ENCODE results near the gene LARP4B.
A peak's percentile ranks its signal among the peaks of the same experiment; 100 is the strongest.
"Not testable (repeated sequence)": the region's sequence is repeated elsewhere in the genome, so short reads cannot be mapped to it uniquely, and the experiment has no call there.

Gene LARP4B

GRCh38 chr10:943334-944033 is 12.0 kb upstream of the LARP4B start:
- in situ Hi-C loops (cut with HindIII; ENCODE audit: low sequenced_read_pairs), result no loop called here
- TF ChIP-seq CTCF (IDR thresholded peaks at IDR 0.05; ENCODE audit: low read depth, low read length, missing control alignments), result no peak
- H3K4me3 ChIP-seq (ENCODE audit: low read depth, low read length), result no peak overlapping the region
- DNase-seq (ENCODE audit: low read depth), result no peak

- in situ Hi-C loops (cut with HindIII; ENCODE audit: low sequenced_read_pairs), result no loop called here
- no peak for TF ChIP-seq CTCF (IDR thresholded peaks at IDR 0.05; ENCODE audit: low read depth, low read length, missing control alignments)
- H3K4me3 ChIP-seq (ENCODE audit: low read depth, low read length), result no peak overlapping the region
- no peak for DNase-seq (ENCODE audit: low read depth)
Measured at GRCh38 chr10:938941-939678, 7.6 kb upstream of the LARP4B start.

- H3K4me3 ChIP-seq (ENCODE audit: low read depth, low read length), result no peak overlapping the region
- in situ Hi-C loops (cut with HindIII; ENCODE audit: low sequenced_read_pairs), result no loop called here
- no peak for TF ChIP-seq CTCF (IDR thresholded peaks at IDR 0.05; ENCODE audit: low read depth, low read length, missing control alignments)
- DNase-seq (ENCODE audit: low read depth), result no peak
Measured at GRCh38 chr10:934746-935406, 3.4 kb upstream of the LARP4B start.

GRCh38 chr10:934165-934564 is 2.7 kb upstream of the LARP4B start:
- DNase-seq (ENCODE audit: low read depth); H3K4me3 ChIP-seq (ENCODE audit: low read depth, low read length); in situ Hi-C loops (cut with HindIII; ENCODE audit: low sequenced_read_pairs): not testable (repeated sequence)

- H3K4me3 ChIP-seq (ENCODE audit: low read depth, low read length), result no peak overlapping the region
- TF ChIP-seq CTCF (IDR thresholded peaks at IDR 0.05; ENCODE audit: low read depth, low read length, missing control alignments), result no peak
- in situ Hi-C loops (cut with HindIII; ENCODE audit: low sequenced_read_pairs), result no loop called here
- DNase-seq (ENCODE audit: low read depth), result no peak
Measured at GRCh38 chr10:932589-932988, 1.1 kb upstream of the LARP4B start.

- no peak for TF ChIP-seq CTCF (IDR thresholded peaks at IDR 0.05; ENCODE audit: low read depth, low read length, missing control alignments)
- DNase-seq (ENCODE audit: low read depth), result no peak
- peak overlapping the region; percentile 48 for H3K4me3 ChIP-seq (ENCODE audit: low read depth, low read length)
- in situ Hi-C loops (cut with HindIII; ENCODE audit: low sequenced_read_pairs), result no loop called here
Measured at GRCh38 chr10:930625-931325, 730 bp downstream of the LARP4B start.
